ENCODE data around the gene SERPINC1.
A peak's percentile ranks its signal among the peaks of the same experiment; 100 is the strongest.
"Not testable (repeated sequence)": the region's sequence is repeated elsewhere in the genome, so short reads cannot be mapped to it uniquely, and the experiment has no call there.

The SERPINC1 gene

GRCh38 chr1:173889885-173890284 is 27.2 kb downstream of the SERPINC1 start:
- DNase-seq (ENCODE audit: low spot score) = no peak

DNA sequence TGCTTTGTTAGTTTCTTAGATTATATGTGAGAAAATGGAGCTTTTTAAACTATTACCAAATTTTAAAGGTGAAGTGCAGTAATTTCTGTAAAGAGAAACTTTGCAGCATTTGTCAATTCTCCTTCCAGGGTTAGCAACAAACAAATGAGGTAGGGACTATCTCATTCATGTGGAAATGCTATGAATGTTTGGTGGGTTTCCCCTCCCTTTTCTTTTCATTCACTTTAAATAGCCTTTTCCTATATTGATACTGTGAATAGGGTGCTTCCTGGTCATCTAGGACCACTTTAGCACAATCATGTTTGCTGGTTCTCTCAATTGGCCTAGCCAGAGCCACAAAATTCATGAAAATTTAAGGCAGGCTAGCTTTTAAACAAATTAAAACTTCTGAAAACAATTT is 28.4 kb downstream of the SERPINC1 start:
- DNase-seq (ENCODE audit: low spot score) = no peak

GRCh38 chr1:173887627-173888026 is 29.5 kb downstream of the SERPINC1 start:
- no peak for DNase-seq (ENCODE audit: low spot score)

DNA sequence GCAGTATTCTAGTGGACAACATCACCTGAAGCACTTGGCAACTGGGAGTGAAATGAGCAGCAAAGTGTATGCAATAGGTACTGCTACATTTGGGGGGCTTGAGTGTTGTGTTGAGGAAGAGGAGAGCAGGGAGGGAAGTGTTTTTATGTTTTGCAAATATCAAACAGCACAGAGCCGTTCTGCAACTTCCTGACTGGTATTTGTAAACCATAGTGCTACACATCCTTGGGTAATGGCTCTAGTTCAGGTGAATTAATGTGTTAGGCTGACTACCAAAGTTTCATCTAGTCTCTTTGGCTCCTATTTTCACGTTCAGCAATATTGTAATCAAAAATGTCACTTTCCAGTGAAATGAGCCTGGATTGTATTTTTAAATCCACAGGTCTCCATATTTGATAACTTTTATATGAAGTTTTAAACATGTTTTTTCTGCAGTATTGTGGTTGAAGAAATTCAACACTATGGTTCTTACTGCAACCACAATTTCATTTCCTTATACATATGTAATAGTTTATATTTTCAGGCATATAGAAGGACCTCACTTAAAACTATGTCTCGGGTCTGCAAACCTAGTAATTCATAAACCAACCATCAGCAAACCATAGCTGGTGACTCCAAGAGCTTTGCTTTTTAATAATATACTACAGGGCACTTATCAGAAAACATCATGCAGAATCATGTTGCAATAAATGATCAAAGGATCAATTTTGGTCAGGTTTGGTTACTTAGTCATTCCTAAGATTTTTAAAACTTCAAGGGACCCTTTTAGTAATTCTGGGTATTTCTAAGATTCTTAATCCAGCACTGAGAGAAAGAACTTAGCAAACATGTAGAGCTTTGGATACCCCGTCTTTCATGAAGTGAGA is 30.1 kb downstream of the SERPINC1 start:
- DNase-seq (ENCODE audit: low spot score) = no peak

DNA sequence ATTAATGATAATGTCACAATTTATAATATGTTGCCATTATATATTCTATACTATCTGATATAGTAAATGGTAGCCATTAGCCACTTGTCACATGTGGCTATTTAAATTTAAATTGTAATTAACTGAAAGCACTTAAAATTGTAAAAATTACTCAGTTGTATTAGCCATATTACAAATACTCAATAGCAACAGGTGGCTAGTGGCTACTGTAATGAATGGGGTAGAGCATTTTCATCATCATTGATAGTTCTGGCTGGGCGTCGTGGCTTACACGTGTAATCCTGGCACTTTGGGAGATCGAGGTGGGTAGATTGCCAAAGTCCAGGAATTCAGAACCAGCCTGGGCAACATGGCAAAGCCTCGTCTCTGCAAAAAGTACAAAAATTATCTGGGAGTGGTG is 32.4 kb downstream of the SERPINC1 start:
- DNase-seq (ENCODE audit: low spot score) = no peak

DNA sequence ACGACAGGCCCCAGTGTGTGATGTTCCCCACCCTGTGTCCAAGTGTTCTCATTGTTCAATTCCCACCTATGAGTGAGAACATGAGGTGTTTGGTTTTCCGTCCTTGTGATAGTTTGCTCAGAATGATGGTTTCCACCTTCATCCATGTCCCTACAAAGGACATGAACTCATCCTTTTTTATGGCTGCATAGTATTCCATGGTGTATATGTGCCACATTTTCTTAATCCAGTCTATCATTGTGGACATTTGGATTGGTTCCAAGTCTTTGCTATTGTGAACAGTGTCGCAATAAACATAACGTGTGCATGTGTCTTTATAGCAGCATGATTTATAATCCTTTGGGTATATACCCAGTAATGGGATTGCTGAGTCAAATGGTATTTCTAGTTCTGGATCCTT is 36.0 kb downstream of the SERPINC1 start:
- not testable (repeated sequence) for DNase-seq (ENCODE audit: low spot score)

GRCh38 chr1:173878251-173878650 is 38.9 kb downstream of the SERPINC1 start:
- no peak for DNase-seq (ENCODE audit: low spot score)

DNA sequence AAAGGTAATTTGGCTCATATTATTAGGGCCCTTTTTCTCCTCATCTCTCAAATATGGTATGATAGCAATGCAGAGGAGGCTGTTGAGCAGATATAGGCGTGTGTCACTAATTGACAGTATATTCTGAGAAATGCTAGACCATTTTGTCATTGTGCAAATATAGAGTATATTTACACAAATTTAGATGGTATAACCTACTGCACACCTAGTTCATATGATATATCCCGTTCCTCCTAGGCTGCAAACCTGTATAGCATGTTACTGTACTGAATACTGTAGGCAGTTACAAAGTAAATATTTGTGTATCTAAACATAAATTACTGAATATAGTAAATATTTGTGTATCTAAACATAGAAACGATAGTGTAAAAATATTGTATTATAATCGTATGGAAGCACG is 40.4 kb downstream of the SERPINC1 start:
- DNase-seq (ENCODE audit: low spot score) = no peak

GRCh38 chr1:173871500-173871899 is 45.6 kb downstream of the SERPINC1 start:
- no peak for DNase-seq (ENCODE audit: low spot score)

DNA sequence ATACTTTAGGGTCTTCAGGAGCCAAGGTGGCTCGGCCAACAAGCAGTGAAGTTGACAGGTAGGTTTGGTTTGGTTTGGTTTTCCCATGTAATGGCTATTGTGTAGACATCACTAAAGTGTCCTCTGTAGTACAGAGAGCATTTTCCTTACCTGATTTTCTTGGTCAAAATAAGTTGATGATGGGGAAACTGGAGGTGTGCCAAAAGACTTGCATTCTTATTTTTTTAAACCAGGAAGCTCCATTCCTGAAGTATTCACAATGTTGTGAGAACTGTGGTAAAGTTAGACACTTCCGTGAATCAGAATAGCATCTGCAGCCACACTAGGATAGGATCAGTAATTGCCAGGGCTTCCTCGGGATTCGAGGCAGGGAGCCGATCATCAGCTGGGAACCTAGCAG is 46.0 kb downstream of the SERPINC1 start:
- DNase-seq (ENCODE audit: low spot score) = no peak

GRCh38 chr1:173870252-173871075 is 46.7 kb downstream of the SERPINC1 start:
- DNase-seq (ENCODE audit: low spot score) = no peak

DNA sequence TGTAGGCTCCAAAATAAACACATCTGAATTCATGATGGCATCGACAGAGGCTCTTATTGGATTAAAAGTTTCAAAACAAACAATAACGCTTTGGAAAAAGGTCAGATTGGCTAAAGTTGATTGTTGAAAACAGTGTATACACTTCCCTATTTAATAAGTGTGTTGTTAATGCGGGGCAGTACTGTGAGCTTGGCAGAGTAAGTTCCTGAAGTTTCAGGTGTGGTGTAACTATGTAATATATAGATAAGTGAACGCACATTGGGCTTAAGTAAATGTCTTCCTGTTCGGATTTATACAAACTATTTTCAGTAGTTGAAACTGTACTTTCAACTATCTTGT is 48.1 kb downstream of the SERPINC1 start:
- DNase-seq (ENCODE audit: low spot score) = no peak

DNA sequence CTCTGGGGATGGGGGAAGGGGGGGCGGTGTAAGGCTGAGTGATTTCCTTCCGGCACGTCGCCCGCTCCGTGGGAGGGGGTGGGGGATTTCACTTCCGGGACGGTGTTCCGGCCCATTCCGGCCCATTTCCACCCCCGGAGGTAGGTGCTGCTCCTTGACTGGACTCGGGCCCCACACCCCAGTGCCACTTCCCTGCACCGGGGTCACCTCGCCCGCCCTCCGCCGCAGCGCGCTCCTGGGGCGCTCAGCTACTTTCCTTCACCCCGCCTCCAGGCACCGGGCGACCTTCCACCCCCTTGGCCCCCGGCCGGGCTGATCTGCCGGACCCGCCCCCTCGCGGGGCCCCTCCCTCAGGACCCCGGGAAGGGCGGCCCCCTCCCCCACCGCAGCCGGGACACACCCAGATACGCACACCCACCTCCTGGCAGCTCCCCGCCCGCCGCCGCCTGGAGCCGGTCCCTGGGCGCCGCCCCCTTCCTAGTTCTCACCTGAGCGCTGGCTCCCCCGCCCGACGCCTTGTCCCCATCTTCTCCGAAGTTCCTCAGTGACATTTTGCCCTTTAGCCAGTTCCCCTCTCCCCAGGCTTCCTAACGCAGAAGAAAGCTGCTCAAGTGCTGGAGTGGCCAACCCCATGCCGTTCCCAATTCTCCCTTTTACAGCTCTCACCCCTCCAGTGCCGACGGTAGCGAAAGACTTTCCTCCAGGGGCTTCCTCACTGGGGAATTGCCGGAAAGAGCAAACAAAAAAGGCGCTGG is 48.7 kb downstream of the SERPINC1 start, which contains the start of gene ZBTB37:
TSS of gene ZBTB37 (plus strand) at position 115 of the 755 bp plus-strand sequence. CDS start 1,846 bp downstream, outside the sequence.
- DNase-seq (ENCODE audit: low spot score) = peak; percentile 72

- DNase-seq (ENCODE audit: low spot score) = peak; percentile 96
These were observed 49.3 kb downstream of the SERPINC1 start, which contains the start of gene GAS5 for GRCh38 chr1:173867753-173868265. GAS5 (minus strand) TSS chr1:173867989.

DNA sequence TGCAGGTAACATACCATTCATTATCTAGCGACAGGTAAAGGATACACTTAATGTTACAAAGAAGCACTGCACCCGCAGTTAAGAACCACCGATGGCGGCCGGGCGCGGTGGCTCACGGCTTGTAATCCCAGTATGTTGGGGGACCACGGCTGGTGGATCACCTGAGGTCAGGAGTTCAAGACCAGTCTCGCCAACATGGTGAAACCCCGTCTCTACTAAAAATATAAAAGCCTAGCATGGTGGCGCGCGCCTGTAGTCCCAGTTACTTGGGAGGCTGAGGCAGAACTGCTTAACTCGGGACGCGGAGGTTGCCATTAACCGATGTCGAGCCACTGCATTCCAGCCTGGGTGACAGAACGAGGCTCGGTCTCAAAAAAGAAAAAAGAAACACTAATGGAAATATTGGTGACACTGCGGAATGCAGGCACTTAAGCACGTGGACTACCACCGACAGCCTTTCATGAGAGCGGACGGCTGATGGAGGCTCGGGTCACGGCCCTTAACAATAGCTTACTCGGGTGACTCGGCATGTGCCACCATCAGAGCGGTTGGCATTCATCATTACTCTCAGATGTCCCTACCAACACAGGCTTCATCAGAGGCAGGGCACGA is 49.9 kb downstream of the SERPINC1 start:
- no peak for DNase-seq (ENCODE audit: low spot score)

GRCh38 chr1:173866413-173867115 is 50.6 kb downstream of the SERPINC1 start:
- DNase-seq (ENCODE audit: low spot score) = no peak

- DNase-seq (ENCODE audit: low spot score) = no peak
These were observed 51.5 kb downstream of the SERPINC1 start for GRCh38 chr1:173865468-173866164.

DNA sequence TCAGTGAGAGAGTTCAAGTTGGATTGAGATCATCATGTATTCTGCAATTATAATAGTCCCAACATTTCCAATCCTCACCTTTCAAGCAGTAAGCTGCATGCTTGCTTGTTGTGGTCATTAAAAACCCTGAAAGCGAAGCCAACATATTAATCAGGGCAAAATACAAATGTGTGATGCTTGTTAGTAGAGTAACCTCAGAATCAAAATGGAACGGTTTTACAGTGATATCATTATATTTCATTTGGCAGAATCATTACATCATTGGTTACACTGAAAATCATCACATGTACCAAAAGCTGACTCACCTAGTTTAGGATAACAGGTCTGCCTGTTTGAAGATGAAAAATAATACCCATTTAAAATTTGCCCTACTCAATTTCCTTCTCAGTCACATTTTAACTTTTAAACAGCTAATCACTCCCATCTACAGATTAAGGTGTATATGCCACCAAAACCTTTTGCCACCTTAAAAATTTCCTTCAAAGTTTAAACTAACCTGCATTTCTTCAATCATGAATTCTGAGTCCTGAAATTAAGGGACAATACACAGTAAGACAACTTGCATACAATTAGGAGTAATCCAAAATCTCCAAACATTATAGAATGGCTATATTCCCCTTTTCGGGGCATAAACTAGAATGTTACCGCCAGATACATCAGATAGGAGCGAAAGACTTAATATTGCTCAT is 52.8 kb downstream of the SERPINC1 start:
- no peak for DNase-seq (ENCODE audit: low spot score)

DNA sequence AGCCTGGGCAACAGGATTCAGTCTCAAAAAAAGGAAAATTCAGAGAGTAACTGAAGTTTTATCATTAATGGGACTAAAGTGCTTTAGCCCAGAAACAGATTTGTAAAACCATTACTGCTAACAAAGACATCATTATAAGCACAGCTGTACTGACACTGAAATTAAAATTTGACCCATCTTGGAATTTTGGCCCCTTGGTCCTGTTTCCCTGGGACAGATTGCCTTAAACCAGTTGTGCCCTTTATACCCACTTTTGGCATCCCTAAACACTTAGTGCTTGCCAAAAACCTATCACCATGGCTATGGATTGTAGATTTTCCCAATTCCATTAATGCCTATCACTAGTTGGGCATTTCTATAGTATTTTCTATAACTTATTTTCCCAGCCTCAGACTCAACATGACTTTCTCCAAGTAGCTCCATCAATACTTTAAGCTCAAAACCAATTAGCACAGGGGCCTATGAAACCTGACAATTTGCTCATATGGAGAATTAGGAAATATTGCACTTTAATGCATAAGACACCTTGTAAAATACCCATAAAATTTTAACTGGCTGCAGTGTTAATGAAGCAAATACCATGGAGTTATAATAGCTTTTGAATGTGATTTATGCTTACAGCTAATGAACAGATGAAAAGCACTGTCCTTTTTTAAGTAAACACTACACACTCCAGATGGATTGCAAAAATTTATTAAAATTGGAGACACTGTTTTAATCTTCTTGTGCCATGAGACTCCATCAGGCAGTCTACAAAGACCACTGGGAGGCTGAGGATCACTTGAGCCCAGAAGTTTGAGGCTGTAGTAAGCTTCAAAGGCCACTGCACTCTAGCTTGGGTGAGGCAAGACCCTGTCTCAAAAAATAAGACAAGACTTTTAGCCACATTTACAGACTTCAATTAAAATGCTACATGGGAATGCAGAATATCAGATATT is 53.6 kb downstream of the SERPINC1 start:
- no peak for DNase-seq (ENCODE audit: low spot score)
